RWPE2 (cell line): ENCODE measurements around the gene MAN2A2.

Source experiments
- ATAC-seq: fragments of 200-7000 bp; cut with Tn5 transposase; 3 replicates; pipeline ENCODE4 v1.9.1; 2021; ENCODE audit warnings: low read depth
- DNase-seq: peaks from one replicate; pipeline ENCODE4 v3.0.0-alpha.2; 2020; ENCODE audit warnings: low spot score
- H3K27ac ChIP-seq: fragments of 450-650 bp; 2 replicates; pipeline ENCODE4 v1.5.1; 2017; ENCODE audit warnings: mild to moderate bottlenecking; ENCODE audit not compliant: poor library complexity, severe bottlenecking
- H3K27me3 ChIP-seq: fragments of 250-450 bp; sonication (Bioruptor Pico); 2 replicates; pipeline ENCODE4 v1.5.1; 2021; ENCODE audit warnings: mild to moderate bottlenecking, moderate library complexity; ENCODE audit not compliant: insufficient read depth, poor library complexity, severe bottlenecking
- H3K36me3 ChIP-seq: fragments of 250-450 bp; sonication (Bioruptor Pico); 2 replicates; pipeline ENCODE4 v1.5.1; 2020; ENCODE audit warnings: low read depth, mild to moderate bottlenecking, moderate library complexity
- H3K4me1 ChIP-seq: fragments of 250-450 bp; sonication (Bioruptor Pico); 2 replicates; pipeline ENCODE4 v1.5.1; 2021; ENCODE audit warnings: mild to moderate bottlenecking, moderate library complexity; ENCODE audit not compliant: insufficient read depth, poor library complexity, severe bottlenecking
- H3K4me3 ChIP-seq: fragments of 250-450 bp; sonication (Bioruptor Pico); 2 replicates; pipeline ENCODE4 v1.5.1; 2021; ENCODE audit warnings: mild to moderate bottlenecking, moderate library complexity; ENCODE audit not compliant: severe bottlenecking
- H3K9me3 ChIP-seq: fragments of 250-450 bp; sonication (Bioruptor Pico); 2 replicates; pipeline ENCODE4 v1.5.1; 2021; ENCODE audit warnings: mild to moderate bottlenecking, moderate library complexity; ENCODE audit not compliant: severe bottlenecking
- TF ChIP-seq, protein P1 (sequence below): fragments of 450-650 bp; IDR thresholded peaks from one replicate; pipeline ENCODE4 v1.5.1; 2017; ENCODE audit warnings: mild to moderate bottlenecking, moderate library complexity; ENCODE audit not compliant: poor library complexity, severe bottlenecking

Gene MAN2A2

DNA sequence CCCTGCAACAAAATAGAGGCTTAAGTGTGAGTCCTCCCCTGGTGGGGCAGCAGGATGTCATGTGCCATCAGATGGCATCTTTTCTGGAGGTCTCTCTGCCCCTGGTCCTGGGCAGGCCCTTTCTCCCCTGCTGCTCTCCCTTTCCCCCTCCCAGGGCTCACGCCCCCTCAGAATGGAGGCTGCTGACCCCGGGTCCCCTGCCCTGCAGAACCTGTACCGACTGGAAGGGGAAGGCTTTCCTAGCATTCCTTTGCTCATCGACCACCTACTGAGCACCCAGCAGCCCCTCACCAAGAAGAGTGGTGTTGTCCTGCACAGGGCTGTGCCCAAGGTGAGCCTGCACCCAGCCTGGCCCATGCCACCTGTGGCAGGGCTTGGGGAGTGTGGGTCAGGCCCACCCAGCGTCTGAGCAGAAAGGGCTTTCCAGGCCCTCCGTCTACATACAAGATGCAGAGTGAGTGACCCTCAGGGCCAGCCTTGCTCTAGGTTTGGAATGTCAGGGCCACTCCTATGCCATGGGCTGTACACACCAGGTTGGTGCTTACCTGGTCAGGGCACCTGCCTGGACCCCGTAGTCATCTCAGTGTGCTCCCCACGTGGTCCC lies 11.7 kb upstream of the MAN2A2 start:
- no peak overlapping the region for H3K27ac ChIP-seq
- H3K27me3 ChIP-seq, result no peaks in the 10 kb centered on the region
- no peaks in the 10 kb centered on the region for H3K4me1 ChIP-seq
- DNase-seq (no peak), ATAC-seq (no peak)
- H3K36me3 ChIP-seq, result no peaks in the 10 kb centered on the region
- H3K4me3 ChIP-seq, result no peak overlapping the region
- TF ChIP-seq, protein P1, sequence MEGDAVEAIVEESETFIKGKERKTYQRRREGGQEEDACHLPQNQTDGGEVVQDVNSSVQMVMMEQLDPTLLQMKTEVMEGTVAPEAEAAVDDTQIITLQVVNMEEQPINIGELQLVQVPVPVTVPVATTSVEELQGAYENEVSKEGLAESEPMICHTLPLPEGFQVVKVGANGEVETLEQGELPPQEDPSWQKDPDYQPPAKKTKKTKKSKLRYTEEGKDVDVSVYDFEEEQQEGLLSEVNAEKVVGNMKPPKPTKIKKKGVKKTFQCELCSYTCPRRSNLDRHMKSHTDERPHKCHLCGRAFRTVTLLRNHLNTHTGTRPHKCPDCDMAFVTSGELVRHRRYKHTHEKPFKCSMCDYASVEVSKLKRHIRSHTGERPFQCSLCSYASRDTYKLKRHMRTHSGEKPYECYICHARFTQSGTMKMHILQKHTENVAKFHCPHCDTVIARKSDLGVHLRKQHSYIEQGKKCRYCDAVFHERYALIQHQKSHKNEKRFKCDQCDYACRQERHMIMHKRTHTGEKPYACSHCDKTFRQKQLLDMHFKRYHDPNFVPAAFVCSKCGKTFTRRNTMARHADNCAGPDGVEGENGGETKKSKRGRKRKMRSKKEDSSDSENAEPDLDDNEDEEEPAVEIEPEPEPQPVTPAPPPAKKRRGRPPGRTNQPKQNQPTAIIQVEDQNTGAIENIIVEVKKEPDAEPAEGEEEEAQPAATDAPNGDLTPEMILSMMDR, result no peak
- no peaks in the 10 kb centered on the region for H3K9me3 ChIP-seq

DNA sequence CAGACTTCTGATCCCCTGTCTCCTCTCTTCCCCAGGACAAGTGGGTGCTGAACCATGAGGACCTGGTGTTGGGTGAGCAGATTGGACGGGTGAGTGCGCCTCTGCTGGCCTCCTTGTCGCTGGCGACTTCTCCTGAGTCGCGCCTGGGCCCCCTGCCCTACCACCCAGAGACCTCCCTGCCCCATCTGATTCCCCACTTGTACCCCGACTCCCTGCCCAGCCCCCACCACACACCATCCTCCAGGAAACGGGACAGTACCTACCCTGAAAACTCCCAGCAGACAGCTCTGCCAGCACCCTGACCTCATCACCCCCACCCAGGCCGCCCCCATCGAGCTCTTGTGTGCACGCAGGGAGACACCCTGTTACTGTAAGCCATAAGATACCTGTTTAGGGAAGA lies 11.1 kb upstream of the MAN2A2 start:
- TF ChIP-seq, protein P1, result no peak
- Histone ChIP-seq H3K36me3 (no peaks in the 10 kb centered on the region), H3K4me3 (no peak overlapping the region), H3K27ac (no peak overlapping the region), H3K9me3 (no peaks in the 10 kb centered on the region), H3K27me3 (no peaks in the 10 kb centered on the region), H3K4me1 (no peaks in the 10 kb centered on the region)
- ATAC-seq (no peak), DNase-seq (peak; percentile 67)

DNA sequence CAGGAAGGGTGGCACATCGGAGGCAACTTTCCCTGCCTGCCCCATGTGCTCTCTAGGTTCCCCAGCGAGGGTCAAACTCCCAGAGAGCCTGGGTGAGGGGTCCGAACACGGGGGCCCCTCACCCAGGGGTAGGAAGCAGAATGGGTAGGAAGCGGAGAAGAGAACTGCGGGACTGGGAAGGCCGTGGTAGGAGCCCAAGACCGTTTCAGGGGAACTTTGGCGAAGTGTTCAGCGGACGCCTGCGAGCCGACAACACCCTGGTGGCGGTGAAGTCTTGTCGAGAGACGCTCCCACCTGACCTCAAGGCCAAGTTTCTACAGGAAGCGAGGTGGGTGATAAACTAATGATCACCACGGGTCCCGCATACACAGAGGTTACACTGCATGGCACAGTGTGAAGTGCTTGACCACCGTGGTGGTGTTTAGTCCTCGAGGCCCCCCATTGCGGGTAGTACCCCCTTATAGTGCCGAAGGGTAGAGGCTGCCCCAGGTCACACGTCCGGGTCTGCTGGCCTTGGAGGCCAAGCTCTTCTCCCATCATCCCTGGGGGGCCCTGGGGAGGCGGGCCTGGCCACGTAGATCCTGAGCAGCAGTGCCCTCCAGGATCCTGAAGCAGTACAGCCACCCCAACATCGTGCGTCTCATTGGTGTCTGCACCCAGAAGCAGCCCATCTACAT lies 10.5 kb upstream of the MAN2A2 start:
- DNase-seq, result peak; percentile 65
- H3K9me3 ChIP-seq, result no peaks in the 10 kb centered on the region
- no peaks in the 10 kb centered on the region for H3K4me1 ChIP-seq
- TF ChIP-seq, protein P1, result no peak
- no peak overlapping the region for H3K27ac ChIP-seq
- no peak for ATAC-seq
- H3K36me3 ChIP-seq, result no peaks in the 10 kb centered on the region
- H3K27me3 ChIP-seq, result no peaks in the 10 kb centered on the region
- H3K4me3 ChIP-seq, result no peak overlapping the region

DNA sequence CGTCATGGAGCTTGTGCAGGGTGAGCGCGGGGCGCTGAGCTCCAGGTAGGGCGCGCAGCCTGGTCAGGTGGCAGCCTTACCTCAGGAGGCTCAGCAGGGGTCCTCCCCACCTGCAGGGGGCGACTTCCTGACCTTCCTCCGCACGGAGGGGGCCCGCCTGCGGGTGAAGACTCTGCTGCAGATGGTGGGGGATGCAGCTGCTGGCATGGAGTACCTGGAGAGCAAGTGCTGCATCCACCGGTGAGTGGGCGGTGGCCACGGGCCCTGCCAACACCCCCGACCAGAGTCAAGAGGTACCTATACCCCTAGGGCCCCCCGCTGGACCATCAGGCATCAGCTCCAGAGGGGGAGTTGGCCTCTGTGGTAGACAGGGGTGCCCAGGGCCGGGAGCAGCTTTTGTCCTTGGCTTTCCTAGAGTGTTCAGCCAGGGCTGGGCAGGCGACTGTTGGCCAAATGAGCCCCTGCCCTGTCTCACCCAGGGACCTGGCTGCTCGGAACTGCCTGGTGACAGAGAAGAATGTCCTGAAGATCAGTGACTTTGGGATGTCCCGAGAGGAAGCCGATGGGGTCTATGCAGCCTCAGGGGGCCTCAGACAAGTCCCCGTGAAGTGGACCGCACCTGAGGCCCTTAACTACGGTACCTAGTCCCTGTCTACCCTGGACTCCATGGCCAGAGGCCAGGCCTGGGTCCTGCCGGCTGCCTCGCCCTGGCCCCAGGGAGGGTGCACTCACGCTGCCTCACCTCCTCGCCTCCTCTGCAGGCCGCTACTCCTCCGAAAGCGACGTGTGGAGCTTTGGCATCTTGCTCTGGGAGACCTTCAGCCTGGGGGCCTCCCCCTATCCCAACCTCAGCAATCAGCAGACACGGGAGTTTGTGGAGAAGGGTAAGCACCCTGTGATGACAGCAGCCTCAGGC lies 9.7 kb upstream of the MAN2A2 start:
- no peaks in the 10 kb centered on the region for H3K36me3 ChIP-seq
- no peak overlapping the region for H3K4me3 ChIP-seq
- DNase-seq, result peak; percentile 69
- H3K27ac ChIP-seq, result no peak overlapping the region
- no peak for ATAC-seq
- no peaks in the 10 kb centered on the region for H3K4me1 ChIP-seq
- no peaks in the 10 kb centered on the region for H3K9me3 ChIP-seq
- no peaks in the 10 kb centered on the region for H3K27me3 ChIP-seq
- TF ChIP-seq, protein P1, result peak; percentile 38
